Measurements from ENCODE around the gene BHLHA9.

GRCh38 chr17:1280652-1281051 lies 10.4 kb downstream of the BHLHA9 start:
- TF ChIP-seq CTCF (IDR thresholded peaks at IDR 0.05) (no peak), POLR2A (IDR thresholded peaks at IDR 0.05) (no peak), EP300 (IDR thresholded peaks at IDR 0.05) (no peak)
